GM19238 (cell line): ENCODE results near the gene SMIM43.
"Not testable (repeated sequence)": the region's sequence is repeated elsewhere in the genome, so short reads cannot be mapped to it uniquely, and the experiment has no call there.

Experiments
- DNase-seq: peaks from one replicate; pipeline ENCODE4 v3.0.0; 2011; ENCODE audit warnings: low spot score; ENCODE audit not compliant: insufficient read length

The SMIM43 gene

DNA sequence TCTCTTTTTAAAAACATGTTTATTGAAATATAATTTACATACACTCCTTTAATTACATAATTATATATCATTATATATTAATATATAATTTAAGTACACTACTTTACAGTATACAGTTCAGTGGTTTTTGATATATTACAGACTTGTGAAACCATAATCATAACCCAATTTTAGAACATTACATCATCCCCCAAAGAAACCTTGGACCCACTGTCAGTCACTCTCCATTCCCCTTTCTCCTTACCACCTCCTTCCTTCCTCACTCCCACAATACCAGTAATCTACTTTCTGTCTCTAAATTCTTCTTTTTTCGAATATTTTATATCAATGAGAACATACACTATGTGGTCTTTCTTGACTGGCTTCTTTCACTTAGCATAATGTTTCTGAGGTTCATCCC lies 18.2 kb upstream of the SMIM43 start:
- DNase-seq = no peak

DNA sequence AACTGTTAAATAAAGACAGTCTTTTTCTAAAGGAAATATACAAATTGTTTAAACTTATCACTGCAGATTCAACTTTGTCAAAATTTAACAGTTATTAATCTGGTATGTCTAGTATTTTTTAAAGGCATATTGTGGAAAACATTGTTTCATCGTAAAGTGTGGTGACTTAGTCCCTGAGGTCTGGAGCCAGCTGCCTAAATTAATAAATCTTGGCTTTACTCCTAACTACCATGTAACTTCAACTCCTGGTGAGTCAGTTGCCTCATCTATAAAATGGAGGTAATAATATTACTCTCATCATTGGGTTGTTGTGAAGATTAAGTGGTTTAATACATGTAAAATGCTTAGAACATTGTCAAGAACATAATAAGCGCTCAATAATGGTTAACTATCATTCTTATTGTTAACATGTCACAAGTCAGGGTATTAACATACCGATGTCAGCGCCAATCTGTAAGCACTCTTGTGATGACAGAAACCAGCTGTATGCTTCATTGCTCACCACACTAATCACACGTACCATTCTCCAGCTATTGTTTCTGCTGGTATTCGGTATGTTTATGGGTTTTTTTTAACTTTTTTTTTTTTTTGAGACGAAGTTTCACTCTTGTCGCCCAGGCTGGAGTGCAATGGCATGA lies 14.1 kb upstream of the SMIM43 start:
- no peak for DNase-seq

DNA sequence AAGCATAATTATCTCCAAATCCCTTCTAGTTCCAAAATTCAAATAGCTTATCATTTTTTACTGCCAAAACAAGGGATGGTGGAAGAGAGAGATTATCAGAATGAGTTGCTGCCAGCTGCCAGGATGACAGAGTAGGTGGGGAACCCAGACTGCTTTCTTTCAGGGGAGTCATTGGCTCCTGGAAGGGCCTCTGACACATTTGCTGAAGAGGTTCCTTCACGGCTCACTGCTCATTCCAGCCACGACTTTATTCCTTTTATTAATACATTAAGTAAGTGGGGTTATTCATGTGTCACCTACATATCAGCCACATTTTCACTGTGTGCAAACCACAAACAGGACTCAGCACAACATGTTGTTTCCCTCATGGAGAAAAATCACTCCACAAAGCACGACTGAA lies 12.7 kb upstream of the SMIM43 start:
- no peak for DNase-seq

DNA sequence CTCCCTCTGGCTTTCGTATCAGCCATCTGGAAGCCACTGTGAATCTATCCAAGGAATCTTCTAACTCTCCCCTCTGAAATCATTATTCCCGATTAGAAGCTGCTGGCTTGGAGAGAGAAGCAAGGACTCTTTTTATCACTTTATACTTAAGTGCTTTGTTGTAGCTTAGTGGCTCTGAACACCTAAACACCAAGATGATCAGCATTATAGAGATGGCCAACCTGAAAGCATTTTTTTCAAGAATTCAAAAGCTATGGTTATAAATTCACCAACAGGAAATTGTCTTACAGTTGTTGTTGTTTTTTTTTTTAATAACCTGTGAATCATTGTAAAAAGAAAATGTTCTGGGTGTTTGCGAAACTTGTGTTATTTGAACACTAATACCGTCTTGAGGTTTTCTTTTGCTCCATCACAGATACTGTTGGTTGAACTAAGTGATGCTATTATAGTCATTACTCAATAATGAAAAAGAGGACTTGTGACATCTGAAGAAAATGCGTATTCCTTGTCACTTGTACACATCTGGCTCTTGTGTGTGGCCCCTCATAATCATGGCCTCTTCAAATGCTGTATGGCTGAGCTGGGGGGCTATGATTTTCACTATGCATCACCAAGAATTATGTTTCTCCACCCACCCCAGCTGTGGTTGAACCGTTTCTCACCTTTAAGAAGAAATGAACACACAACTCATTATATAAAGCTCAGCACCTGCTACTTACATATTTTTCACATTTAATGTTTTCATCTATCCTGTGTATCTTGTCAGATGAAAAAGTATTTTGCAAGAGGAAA lies 11.8 kb upstream of the SMIM43 start:
- DNase-seq = no peak

DNA sequence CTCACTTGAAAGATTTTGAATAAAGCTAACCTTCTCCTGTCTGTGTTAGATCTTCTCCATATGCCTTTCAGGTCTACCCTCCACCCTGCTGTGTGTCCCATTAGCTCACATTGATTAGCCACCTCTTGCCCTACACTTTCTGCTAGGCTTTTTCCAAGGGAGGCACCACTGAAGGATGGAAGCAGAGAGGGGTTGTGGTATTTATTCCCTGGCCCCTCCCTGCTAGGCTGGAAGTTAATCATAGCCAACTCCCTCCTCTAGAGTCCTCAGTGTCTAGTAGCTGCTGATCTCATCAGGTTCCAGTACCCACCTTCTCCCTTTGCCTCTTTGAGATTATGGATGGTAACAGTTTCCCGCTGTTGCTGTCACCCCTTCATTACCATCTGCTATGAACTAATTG lies 8.9 kb upstream of the SMIM43 start:
- DNase-seq = no peak

DNA sequence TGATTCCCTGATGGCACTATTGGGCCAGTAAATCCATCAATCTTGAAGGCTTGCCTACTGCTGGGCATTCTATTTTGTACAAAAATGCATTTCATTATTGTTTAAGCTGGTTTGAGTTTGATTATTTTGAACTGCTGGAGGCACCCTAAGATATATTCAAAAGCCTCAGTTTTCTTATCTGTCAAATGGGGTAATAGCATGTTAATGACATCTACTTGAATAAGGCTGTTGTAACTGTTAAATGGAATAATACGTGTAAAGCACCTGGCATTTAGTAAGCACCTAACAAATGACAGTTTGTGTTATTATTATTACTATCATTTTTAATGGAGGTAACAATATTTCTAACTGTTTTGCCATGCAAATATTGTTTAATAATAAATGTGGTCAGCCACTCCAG lies 6.9 kb upstream of the SMIM43 start:
- DNase-seq = no peak

DNA sequence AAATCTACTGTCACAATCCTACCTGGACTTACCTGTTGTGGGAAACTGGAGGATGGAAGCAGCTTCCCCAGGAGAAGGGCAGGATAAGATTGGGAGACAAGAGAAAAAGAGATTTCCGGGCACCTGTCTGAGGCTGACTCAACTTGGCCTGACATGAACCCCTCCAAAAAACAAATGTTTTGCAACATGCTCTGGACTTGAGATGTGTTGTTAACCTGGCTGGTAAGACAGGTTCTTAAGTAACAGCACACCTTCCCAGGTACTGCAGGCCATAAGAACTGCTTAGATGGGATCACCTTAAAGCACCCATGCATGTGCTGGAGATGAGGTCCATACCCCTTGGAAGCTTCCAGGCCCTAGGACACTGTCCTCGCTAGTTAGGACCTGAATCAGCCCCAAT lies 4.4 kb upstream of the SMIM43 start:
- DNase-seq = no peak

DNA sequence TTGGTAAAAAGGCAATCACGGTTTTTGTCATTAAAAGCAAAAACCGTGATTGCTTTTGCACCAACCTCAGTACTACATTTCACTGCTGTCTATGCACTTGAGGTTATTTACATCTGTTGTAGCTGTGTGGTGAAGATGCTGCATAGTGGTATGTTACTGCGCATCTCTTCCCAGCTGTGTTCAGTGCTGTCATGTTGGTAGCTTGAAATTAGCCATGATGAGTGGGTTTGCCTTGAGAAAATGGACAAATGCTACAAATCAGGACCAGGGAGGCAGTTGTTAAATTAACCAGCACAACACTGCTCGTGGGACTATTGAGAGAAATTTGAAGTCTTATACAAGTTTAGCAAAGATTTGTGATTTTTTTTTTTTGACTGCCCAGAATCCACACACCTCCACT lies 2.2 kb upstream of the SMIM43 start:
- no peak for DNase-seq

DNA sequence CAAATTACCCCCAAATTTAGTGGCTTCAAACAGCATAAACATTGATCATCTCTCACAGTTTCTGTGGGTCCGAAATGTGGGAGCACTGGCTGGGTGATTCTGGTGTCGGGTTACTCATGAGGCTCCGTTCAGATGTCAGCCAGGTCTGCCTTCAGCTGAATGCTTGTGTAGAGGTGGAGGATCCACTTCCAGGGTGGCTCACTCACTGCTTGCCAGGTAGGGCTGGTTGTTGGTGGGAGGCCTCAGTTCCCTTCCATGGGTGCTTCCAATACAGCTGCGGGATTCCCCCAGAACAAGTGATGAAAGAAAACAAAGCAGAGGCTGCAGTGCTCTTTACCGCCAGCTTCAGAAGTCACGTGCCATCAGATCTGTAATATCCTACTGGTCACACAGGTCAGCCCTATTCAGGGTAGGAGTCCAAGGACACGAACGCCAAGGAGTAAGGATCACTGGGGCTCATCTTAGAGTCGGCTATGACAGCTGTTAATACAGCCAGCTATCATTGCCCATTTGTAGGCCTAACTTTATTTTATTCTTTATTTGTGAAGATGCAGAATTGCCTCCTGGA lies 1.1 kb upstream of the SMIM43 start:
- no peak for DNase-seq

DNA sequence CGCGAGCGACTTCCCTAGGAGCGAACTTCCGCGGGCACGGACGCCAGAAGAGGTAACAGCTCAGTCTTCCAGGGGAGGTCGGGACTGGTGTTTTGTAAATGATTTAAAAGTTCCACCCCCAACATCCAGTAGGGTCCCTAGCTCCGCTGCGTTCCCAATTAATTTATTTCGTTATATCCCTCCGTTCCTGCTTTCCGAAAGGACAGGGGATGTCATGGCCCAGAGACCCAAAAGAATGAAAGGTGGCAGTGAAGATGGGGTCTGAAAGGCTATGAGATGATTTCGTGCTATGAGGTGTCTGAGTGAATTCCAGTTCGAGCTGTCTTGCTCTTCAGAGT lies 373 bp upstream of the SMIM43 start:
- no peak for DNase-seq

DNA sequence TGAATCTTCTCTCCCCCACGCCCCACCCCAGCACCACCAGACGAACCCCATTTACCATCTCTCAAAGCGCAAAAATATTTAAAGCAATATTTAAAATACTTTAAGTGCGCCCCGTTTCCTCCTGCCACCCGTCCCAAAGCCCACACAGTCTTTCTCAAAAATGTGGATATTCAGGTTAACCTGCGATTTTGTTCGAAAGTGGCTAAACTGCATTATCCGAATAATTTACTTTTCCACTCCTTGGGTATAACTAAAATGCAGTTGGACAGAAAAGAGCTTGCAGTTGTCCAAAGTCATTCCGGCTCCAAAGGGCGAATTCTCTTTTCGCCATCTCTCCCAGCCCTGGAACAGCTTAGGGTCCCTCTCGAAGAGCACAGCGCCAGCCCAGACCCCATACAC lies 662 bp downstream of the SMIM43 start:
- DNase-seq = no peak

DNA sequence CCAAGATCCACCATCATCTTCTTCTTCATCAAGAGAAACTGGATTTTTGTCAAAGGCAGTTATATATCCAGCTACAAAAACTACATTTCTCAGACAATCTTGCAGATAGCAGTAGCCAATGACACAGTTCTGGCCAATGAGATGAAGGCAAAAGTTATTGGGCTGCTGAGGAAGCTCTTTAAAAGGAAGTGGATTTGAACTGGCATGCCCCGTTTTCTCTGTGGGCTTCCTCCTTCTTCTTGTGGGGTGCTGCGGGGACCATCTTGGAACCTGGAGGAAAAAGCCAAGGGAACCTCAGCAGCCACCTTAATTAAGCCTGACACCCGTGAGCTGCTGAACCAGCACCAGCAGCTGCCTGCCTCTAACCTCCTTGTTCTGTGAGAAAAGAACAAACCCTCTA lies 4.8 kb downstream of the SMIM43 start:
- no peak for DNase-seq

DNA sequence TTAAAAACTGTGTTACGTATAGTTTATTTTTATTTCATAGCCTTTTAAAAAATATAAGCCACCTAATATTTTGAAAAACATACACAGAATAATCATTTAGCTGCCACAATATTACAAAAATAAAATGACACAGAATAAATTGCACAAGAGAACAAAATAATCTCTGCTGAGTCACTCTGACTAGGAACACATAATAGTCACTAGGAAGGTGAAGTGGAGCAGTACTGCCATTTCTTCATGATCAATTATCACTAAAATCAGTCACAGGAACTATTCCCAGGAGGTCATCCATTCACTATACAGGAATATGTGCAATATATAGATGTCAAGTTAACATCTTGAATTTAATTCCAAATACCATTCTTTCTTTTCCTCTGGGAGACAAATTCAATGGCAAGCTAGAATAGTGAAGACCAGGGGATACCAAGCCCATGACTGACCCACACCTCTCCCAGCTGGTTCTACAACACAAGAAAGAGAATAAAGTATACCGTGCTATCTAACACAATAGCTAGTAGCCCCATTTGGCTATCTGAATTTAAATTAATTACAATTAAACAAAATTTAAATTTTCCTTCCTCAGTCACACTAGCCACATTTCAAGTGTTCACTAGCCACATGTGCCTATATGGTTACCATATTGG lies 5.9 kb downstream of the SMIM43 start:
- no peak for DNase-seq

DNA sequence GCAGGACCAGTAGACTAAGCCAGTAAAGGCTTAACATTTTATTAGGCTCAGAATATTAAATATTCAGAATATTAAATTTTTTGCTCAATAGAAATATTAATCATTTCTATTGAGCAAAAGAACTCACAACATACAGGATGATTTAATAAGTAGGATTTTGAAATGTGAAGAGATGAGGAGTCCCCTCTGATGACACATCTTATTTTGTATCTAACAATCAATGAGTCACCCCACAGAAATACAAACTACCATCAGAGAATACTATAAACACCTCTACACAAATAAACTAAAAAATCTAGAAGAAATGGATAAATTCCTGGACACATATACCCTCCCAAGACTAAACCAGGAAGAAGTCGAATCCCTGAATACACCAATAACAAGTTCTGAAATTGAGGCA lies 12.8 kb downstream of the SMIM43 start:
- DNase-seq = not testable (repeated sequence)

DNA sequence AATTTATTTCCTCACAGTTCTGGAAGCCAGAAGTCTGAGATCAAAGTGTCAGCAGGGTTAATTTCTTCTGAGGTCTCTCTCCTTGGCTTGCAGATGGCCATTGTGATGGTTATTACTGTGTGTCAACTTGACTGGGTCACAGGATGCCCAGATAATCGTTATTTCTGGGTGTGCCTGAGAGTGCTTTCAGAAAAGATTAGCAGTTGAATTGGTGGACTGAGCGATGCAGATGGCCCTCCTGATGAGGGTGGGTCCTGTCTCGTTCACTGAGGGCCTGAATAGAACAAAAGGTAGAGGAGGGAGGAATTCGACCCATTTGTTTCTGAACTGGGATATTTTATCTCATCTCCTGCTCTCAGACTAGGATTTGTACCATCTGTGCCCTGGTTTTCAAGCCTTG lies 15.7 kb downstream of the SMIM43 start:
- no peak for DNase-seq

DNA sequence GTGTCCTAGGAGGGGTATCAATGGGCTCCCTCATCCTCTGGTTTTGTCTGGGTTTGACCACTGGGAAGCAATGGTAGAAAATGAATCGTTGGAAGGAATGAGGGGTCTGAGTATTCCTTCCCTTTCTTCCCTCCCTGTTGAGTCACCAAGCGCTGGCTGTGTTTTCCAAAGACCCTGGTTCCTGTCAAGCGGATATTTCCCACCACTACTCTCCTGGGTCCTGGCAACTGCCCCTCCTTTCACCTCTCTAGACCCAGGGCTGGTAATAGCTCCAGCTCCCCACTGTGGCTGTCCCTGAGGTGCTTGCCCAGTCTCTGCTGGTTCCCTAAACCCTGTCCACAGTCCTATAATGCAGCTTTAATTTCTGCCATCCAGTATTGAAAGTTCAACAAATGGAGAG lies 22.2 kb downstream of the SMIM43 start:
- no peak for DNase-seq

DNA sequence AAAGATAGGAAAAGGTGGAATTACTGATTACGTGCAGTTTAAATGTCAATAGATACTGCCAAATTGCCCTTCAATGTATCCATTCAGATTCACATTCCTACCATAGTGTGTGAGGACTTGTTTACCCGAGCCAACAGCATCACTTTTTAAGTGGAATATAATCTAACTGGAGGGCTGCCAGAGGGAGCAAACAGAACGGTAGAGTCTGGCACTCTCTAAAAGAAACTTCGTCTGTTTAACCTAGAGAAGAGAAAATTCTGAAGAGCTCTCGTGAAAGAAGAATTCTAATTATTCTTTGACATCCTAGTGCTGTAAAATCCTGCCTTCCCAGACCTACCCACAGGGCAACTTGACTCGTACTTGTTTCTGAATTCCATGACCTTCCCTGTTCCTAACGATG lies 23.2 kb downstream of the SMIM43 start:
- DNase-seq = no peak

DNA sequence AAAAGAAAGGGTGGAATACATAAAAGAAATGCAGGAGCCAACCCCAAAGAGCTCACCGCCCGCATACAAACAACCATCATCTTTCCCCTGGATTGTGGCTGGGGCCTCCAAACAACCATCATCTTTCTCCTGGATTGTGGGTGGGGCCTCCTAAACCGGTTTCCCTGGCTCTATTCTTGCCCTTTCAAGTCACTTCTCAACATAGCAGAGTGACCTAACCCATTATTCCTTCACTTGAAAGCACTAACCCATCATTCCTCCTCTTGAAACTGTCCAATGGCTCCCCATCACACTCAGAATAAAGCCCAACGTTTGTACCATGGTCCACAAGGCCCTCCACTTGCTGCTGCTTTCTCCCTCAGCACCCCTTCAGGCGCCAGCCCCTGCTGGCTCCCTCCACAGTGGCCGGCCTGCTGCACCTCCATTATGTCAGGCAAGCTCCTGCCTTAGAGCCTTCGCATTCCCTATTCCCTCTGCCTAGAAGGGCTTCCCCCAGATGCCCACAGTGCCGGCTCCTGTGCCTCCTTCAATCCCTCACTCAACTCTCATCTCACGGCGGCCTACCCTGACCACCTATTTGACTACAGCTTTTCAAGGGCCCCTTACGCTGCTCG lies 24.1 kb downstream of the SMIM43 start:
- no peak for DNase-seq

DNA sequence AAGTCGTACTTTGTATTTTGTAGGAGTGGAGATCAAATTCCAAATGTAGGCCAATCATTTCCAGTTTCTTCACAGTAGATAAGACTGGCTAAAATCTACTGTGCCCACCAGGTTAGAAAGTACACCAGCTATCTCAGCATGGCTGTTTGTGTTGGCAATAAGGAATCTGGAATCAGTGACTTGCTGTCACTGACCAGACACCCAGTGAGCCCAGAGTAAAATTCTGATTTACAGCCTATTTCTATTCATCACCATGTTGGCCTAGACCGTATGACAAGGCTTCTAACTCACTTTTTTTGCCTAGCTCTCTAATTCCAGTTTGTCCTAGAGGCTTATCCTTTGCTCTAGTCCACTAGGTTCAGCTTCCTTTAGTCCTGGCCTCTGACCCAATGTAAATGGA lies 25.4 kb downstream of the SMIM43 start:
- no peak for DNase-seq

DNA sequence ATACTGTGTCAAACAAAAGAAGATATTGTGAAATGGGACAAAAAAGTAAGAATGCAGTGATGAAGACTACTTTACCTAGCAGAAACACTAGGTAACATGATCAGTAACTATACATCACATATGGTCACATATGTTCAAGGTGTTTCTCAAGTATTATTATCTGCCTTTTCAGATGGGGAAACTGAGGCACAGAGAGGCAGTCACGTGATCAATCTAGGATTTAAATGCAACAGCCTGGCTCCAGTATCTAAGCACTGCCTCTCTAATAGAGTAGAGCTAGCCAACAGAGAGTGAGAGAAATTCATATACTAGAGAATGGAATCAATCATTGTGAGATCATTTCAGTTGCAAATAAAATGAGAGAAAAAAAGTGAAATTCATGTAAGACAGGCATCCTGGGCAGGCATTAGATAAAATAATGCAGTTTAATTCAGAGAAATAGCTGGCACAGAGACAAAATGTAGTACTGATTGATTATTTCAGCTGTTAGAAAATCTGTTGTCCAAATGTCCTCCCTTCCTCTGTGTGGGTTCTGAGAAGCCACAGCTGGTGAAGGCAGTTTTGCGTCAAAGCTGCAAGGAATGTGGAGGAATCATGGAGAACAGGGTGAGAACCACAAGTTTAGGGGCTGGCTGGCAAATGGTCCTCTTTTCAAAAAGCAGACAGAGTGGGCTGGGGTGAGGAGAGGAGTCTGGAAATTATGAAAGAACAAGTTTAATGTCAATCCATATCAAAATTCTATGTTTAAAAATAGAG lies 26.0 kb downstream of the SMIM43 start:
- DNase-seq = no peak

DNA sequence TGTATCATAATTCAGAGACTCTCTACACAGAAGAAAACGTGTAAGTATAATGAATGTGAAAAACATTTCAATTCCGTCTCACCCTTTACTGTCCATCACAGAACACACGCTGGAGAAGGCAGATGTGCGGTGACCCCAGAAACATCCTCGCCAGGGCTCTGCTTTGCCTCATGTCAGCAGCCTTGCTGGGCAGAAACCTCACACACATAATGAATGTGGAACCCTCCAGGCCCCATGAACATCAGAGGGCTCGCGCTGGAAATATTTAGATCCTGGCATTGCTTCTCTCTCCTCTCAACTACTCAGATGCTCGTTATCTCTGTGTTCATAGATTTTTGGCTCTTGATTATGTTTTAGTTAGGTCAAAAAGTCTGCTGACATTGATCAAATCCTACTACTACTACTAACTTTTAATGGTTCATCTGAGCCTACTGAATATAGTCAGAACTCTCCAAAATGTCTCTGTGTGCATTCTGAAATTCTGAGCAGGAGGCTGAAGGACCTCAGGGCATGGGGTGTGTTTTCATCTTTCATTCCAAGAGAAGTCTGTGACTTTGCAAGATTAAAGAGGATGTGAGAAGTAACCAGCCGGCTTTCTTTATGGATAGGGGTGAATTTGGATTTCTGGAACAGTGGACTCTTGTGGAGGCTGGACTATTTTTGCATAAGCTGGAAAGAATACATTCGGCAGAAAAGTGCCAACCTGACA lies 27.0 kb downstream of the SMIM43 start:
- DNase-seq = no peak
